GM10266 (cell line): ENCODE data around the gene TADA1.

ENCODE experiments used
- DNase-seq: peaks from one replicate; pipeline ENCODE4 v3.0.0; 2012; ENCODE audit errors: extremely low spot score
- TF ChIP-seq, protein P1 (sequence below): IDR thresholded peaks from 2 replicates; pipeline ENCODE4 v1.5.1; 2012; ENCODE audit warnings: mild to moderate bottlenecking, low read depth; ENCODE audit not compliant: control insufficient read depth, insufficient read depth; ENCODE audit errors: missing control alignments

TADA1 gene

GRCh38 chr1:166915042-166915441 lies 39.0 kb upstream of the TADA1 start:
- DNase-seq = no peak
- TF ChIP-seq, protein P1, sequence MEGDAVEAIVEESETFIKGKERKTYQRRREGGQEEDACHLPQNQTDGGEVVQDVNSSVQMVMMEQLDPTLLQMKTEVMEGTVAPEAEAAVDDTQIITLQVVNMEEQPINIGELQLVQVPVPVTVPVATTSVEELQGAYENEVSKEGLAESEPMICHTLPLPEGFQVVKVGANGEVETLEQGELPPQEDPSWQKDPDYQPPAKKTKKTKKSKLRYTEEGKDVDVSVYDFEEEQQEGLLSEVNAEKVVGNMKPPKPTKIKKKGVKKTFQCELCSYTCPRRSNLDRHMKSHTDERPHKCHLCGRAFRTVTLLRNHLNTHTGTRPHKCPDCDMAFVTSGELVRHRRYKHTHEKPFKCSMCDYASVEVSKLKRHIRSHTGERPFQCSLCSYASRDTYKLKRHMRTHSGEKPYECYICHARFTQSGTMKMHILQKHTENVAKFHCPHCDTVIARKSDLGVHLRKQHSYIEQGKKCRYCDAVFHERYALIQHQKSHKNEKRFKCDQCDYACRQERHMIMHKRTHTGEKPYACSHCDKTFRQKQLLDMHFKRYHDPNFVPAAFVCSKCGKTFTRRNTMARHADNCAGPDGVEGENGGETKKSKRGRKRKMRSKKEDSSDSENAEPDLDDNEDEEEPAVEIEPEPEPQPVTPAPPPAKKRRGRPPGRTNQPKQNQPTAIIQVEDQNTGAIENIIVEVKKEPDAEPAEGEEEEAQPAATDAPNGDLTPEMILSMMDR = no peak

GRCh38 chr1:166914111-166914510 lies 38.0 kb upstream of the TADA1 start:
- TF ChIP-seq, protein P1 = no peak
- DNase-seq = no peak

- TF ChIP-seq, protein P1 = no peak
- DNase-seq = no peak
Measured at GRCh38 chr1:166911624-166912023, 35.6 kb upstream of the TADA1 start.

GRCh38 chr1:166910396-166910994 lies 34.4 kb upstream of the TADA1 start:
- DNase-seq = peak; percentile 80
- TF ChIP-seq, protein P1 = peak; percentile 83

DNA sequence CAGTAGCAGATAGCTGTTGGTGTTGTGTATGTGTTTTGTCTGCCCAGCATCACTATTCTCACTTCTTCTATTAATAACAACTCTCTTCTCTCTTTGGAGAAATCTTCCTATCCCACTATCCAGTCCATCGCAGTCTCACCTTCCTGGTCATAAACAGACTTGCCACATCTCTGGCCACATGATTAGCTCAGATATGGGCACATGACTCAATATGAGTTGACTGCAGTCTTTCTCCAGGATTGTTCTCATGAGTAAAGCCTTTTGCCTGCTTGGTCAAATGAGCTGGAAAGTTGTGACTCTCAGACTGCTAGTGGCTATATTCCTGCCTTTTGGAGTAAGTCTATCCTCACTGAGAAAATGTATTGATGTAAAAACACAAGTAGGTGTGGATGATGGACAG lies 32.9 kb upstream of the TADA1 start:
- no peak for DNase-seq
- TF ChIP-seq, protein P1 = no peak

DNA sequence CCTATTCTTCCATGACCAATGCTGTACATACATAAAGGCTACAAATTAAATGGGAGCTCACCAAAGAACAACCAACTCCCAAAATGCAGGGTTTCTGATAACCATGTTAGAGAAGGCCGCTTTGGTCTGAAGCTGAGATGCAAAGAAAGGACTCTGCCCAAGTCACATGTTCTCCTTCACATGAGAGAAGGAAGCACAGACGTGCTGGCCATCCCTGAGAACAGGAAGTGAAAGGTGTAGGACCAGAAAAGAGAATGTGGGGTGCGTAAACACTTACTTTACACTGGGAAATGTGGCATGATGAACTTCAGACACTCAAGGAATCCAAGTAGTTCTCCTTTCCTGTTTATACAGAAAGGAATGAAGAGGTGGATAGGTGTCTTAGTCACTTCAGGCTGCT lies 31.7 kb upstream of the TADA1 start:
- TF ChIP-seq, protein P1 = no peak
- DNase-seq = no peak

DNA sequence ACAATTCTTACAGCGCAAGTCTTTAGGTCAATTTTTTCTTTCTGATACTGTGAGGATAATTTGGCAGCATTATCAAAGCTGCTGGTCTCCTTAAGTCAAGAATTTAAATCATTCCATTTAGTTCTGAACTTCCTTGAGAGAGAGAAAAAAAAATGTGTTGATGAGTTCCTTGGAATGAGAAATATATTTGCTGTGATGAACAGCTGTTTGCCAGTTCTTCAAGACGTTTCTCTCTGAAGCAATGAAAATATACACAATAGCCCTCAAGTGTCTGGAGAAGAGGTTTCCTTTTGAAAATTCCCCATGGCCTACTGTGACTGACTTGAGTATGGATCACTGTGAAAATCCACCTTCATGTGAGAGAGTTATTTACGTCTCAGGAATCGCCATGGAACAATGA lies 31.0 kb upstream of the TADA1 start:
- TF ChIP-seq, protein P1 = no peak

More for the DNA sequence above, 31.0 kb upstream of the TADA1 start:
- no peak for DNase-seq
